Kidney (tissue), 14 donors: ENCODE measurements around the gene SLC13A1. TPM values are rescaled to one million over a fixed set of nuclear protein-coding genes. Genes with fewer than 3 reads are reported as not detected.

ENCODE experiments used
- DNase-seq, 5 donors: peaks; one replicate each; pipeline ENCODE4 v3.0.0-alpha.2; 2013 to 2020
- FAIRE-seq: peaks from 2 replicates; lab custom pipeline; 2012; peaks lifted over from hg19 to GRCh38; lab: Jason Lieb, UNC
- H3K27ac ChIP-seq, 2 donors: one replicate each; pipeline ENCODE4 v1.7.0; 2013; ENCODE audit warnings: low read depth in 2 of 2, low read length in 2 of 2, inconsistent platforms in 1 of 2
- H3K27me3 ChIP-seq: one replicate; pipeline ENCODE4 v1.7.1; 2013; ENCODE audit warnings: low read length, inconsistent platforms; ENCODE audit not compliant: control insufficient read depth, insufficient read depth
- H3K36me3 ChIP-seq, 3 donors: one replicate each; pipeline versions ENCODE4 v1.7.0 to v1.7.1; 2013; ENCODE audit warnings: low read length in 3 of 3, control low read depth in 1 of 3, inconsistent platforms in 1 of 3; ENCODE audit not compliant: insufficient read depth in 3 of 3, control insufficient read depth in 2 of 3
- H3K4me1 ChIP-seq, 3 donors: one replicate each; pipeline versions ENCODE4 v1.7.0 to v1.7.1; 2013; ENCODE audit warnings: low read length in 3 of 3, inconsistent platforms in 1 of 3, low read depth in 1 of 3; ENCODE audit not compliant: control insufficient read depth in 2 of 3, insufficient read depth in 2 of 3
- H3K4me3 ChIP-seq, 3 donors: one replicate each; pipeline versions ENCODE4 v1.7.0 to v1.8.1; 2013; ENCODE audit warnings: low read length in 3 of 3, control low read depth in 1 of 3, inconsistent platforms in 1 of 3
- H3K9ac ChIP-seq, 3 donors: one replicate each; pipeline versions ENCODE4 v1.7.0 to v1.7.1; 2013; ENCODE audit warnings: low read length in 3 of 3, control low read depth in 1 of 3, inconsistent platforms in 1 of 3
- H3K9me3 ChIP-seq, 3 donors: one replicate each; pipeline versions ENCODE4 v1.7.0 to v1.7.1; 2013; ENCODE audit warnings: low read length in 3 of 3, control low read depth in 1 of 3, inconsistent platforms in 1 of 3; ENCODE audit not compliant: control insufficient read depth in 2 of 3, insufficient read depth in 1 of 3
- CTCF ChIP-seq: IDR thresholded peaks from 3 replicates; pipeline ENCODE4 v1.5.1; 2012; ENCODE audit warnings: mild to moderate bottlenecking, moderate library complexity, borderline replicate concordance; ENCODE audit not compliant: insufficient read depth; ENCODE audit errors: extremely low read depth
- intact Hi-C: fragments of 100-400 bp; cut with DNase I; formaldehyde crosslinking; loops from one replicate; pipeline ENCODE4 v1.11.1; 2022
- polyA plus RNA-seq: library from polyadenylated mRNA; stranded (reverse); fragments of 350-450 nt; fragmentation: Illumina TruSeq; extraction: RNeasy Lipid Tissue Mini Kit (QIAGEN cat#74804); gene quantifications from one replicate; pipeline ENCODE4 v1.2.3, GENCODE V29; 2014; ENCODE audit warnings: low read depth, low replicate concordance; ENCODE audit not compliant: insufficient read depth
- total RNA-seq: library from RNA; stranded (reverse); fragmentation: NEBNext Ultra II Directional; extraction: Animal tissue kit (Norgen Biotek cat#: 25700); gene quantifications from one replicate; pipeline ENCODE4 v1.2.1, GENCODE V29; 2021
- donor health status: control.
- donor health status: control.
- donor health status: control.
- donor health status: control.
- donor health status: control.
- donor health status: DM: yes; HTN: yes; CAD: no.
- donor health status: Normal renal cell carcinoma (clear cell type).

Gene SLC13A1
- total and polyA plus RNA-seq, 2 donors from 2014 or later, result 10.1 to 17.0 TPM

- DNase-seq, result no peak
- Histone ChIP-seq H3K36me3 (no peaks in the 10 kb centered on the region), H3K9me3 (no peaks in the 10 kb centered on the region), H3K9ac (no peak overlapping the region), H3K27ac (no peak overlapping the region), H3K27me3 (no peaks in the 10 kb centered on the region), H3K4me1 (no peaks in the 10 kb centered on the region), H3K4me3 (no peak overlapping the region)
- intact Hi-C loops, result no loop called here
- FAIRE-seq, result no peak
- TF ChIP-seq CTCF, result no peak
Measured at GRCh38 chr7:123193235-123193634, 6.5 kb downstream of the SLC13A1 start.

DNA sequence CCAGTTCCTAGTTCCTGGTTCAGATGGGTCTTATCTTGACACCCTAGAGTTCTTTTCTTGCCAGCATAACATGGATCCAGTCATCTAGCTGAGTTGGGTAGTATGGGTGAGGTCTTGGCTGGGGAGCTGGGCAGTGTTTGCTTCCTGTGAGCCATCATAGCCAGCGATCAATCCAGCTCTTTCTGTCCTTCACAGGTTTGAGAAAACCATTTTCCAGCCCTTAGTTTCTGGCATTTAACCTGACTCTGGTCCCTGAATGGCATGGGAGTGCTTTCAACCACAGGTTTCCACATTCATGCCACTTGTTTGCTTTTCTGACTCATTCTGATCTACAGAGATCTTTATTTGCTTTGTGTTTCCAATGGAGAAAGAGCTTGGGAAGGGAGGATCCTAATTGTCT is 8.6 kb downstream of the SLC13A1 start:
- intact Hi-C loops, result no loop called here
- no peak for TF ChIP-seq CTCF
- H3K9ac ChIP-seq, result no peak overlapping the region
- no peak overlapping the region for H3K4me3 ChIP-seq
- H3K36me3 ChIP-seq, result no peaks in the 10 kb centered on the region
- no peak for FAIRE-seq
- no peaks in the 10 kb centered on the region for H3K27me3 ChIP-seq
- H3K27ac ChIP-seq, result no peak overlapping the region
- H3K4me1 ChIP-seq, result no peaks in the 10 kb centered on the region
- H3K9me3 ChIP-seq, result no peaks in the 10 kb centered on the region
- DNase-seq, result no peak

- Histone ChIP-seq H3K27me3 (no peaks in the 10 kb centered on the region), H3K9me3 (no peaks in the 10 kb centered on the region), H3K36me3 (no peaks in the 10 kb centered on the region), H3K4me1 (no peaks in the 10 kb centered on the region), H3K27ac (no peak overlapping the region), H3K4me3 (no peak overlapping the region), H3K9ac (no peak overlapping the region)
- intact Hi-C loops, result no loop called here
- FAIRE-seq (no peak), DNase-seq (peak in 1 of 5 donors; percentile 24)
- TF ChIP-seq CTCF, result no peak
Measured at GRCh38 chr7:123190109-123190831, 9.5 kb downstream of the SLC13A1 start.
